OCI-LY1 (cell line): ENCODE results near the gene GNAQ.

Experiments
- CTCF ChIP-seq: fragments of 200-600 bp; sonication (generic), shearing (Covaris generic); IDR thresholded peaks from 2 replicates; pipeline ENCODE4 v1.5.1; 2017; ENCODE audit warnings: mild to moderate bottlenecking, antibody characterized with exemption, low read length, moderate library complexity, mixed read lengths
- EZH2 ChIP-seq: fragments of 200-600 bp; sonication (generic), shearing (Covaris generic); IDR thresholded peaks from 2 replicates; pipeline ENCODE4 v1.8.0; 2017; ENCODE audit warnings: borderline replicate concordance, mixed run types, mild to moderate bottlenecking, antibody characterized with exemption, low read length, moderate library complexity, mixed read lengths

- no peak for TF ChIP-seq EZH2
- TF ChIP-seq CTCF = no peak
These were observed 230.6 kb downstream of the GNAQ start for GRCh38 chr9:77800924-77801551.
